SU-DHL-6 (cell line): ENCODE data around the gene INPP4A.

Experiments
- H2AFZ ChIP-seq: fragments of 200-600 bp; sonication (generic); 2 replicates; pipeline ENCODE4 v1.6.1; 2014; ENCODE audit warnings: low read depth, mild to moderate bottlenecking, moderate library complexity, mixed read lengths, antibody characterized with exemption, low read length; ENCODE audit not compliant: severe bottlenecking
- H3F3A ChIP-seq: fragments of 200-600 bp; shearing (Covaris generic); 2 replicates; pipeline ENCODE4 v1.6.0; 2016; ENCODE audit warnings: antibody characterized with exemption, mild to moderate bottlenecking; ENCODE audit not compliant: insufficient read depth
- H3K27ac ChIP-seq: fragments of 200-600 bp; sonication (generic); 2 replicates; pipeline ENCODE4 v1.5.1; 2016; ENCODE audit warnings: low read depth, mild to moderate bottlenecking, low read length, moderate library complexity, mixed read lengths
- H3K27me3 ChIP-seq: fragments of 200-600 bp; sonication (generic), shearing (Covaris generic); 2 replicates; pipeline ENCODE4 v1.6.0; 2014; ENCODE audit warnings: mild to moderate bottlenecking, low read length
- H3K36me3 ChIP-seq: fragments of 200-600 bp; sonication (generic); 2 replicates; pipeline ENCODE4 v1.6.1; 2014; ENCODE audit warnings: mild to moderate bottlenecking, low read length, mixed read lengths
- H3K4me2 ChIP-seq: fragments of 300-600, 200-600 bp; shearing (Covaris generic), sonication (generic); 2 replicates; pipeline ENCODE4 v1.6.0; 2014; ENCODE audit warnings: low read length, low read depth, mild to moderate bottlenecking; ENCODE audit not compliant: poor library complexity, severe bottlenecking
- H3K4me3 ChIP-seq: fragments of 200-600 bp; sonication (generic); 2 replicates; pipeline ENCODE4 v1.5.1; 2014; ENCODE audit warnings: antibody characterized with exemption, low read length, mild to moderate bottlenecking, mixed read lengths; ENCODE audit not compliant: insufficient read depth, poor library complexity, severe bottlenecking
- H3K79me2 ChIP-seq: fragments of 200-600 bp; sonication (generic); 2 replicates; pipeline ENCODE4 v1.6.1; 2014; ENCODE audit warnings: mild to moderate bottlenecking, low read length, moderate library complexity; ENCODE audit not compliant: insufficient read depth
- H3K9ac ChIP-seq: fragments of 200-600 bp; sonication (generic); 2 replicates; pipeline ENCODE4 v1.7.0; 2014; ENCODE audit warnings: mild to moderate bottlenecking, low read length
- H3K9me2 ChIP-seq: fragments of 200-600 bp; sonication (generic); replicated peaks from 2 replicates; pipeline ENCODE4 v1.6.1; 2014; ENCODE audit warnings: low read length; ENCODE audit not compliant: insufficient read depth
- H3K9me3 ChIP-seq: fragments of 200-600 bp; sonication (generic); 2 replicates; pipeline ENCODE4 v1.6.1; 2014; ENCODE audit warnings: low read length, mixed read lengths; ENCODE audit not compliant: insufficient read depth
- H4K20me1 ChIP-seq: fragments of 200-600 bp; sonication (generic); 2 replicates; pipeline ENCODE4 v1.6.1; 2014; ENCODE audit warnings: low read depth, mild to moderate bottlenecking, antibody characterized with exemption, low read length, moderate library complexity, mixed read lengths
- CTCF ChIP-seq: fragments of 200-600 bp; sonication (generic); IDR thresholded peaks from one replicate; pipeline ENCODE4 v1.5.1; 2017; ENCODE audit warnings: antibody characterized with exemption, mild to moderate bottlenecking, low read length, moderate library complexity; ENCODE audit not compliant: insufficient read depth, poor library complexity, severe bottlenecking
- EZH2phosphoT487 ChIP-seq: fragments of 200-600 bp; sonication (generic), shearing (Covaris generic); conservative IDR thresholded peaks from 2 replicates; pipeline ENCODE4 v1.6.1; 2018; ENCODE audit warnings: mild to moderate bottlenecking, antibody characterized with exemption, low read length, moderate library complexity, mixed read lengths

INPP4A gene

GRCh38 chr2:98571121-98571701, 126.6 kb downstream of the INPP4A start:
- Histone ChIP-seq H3K9ac (no peak overlapping the region), H3K4me2 (no peak overlapping the region), H3K27me3 (no peaks in the 10 kb centered on the region), H3K9me2 (no peaks in the 10 kb centered on the region), H4K20me1 (no peaks in the 10 kb centered on the region), H3K79me2 (no peaks in the 10 kb centered on the region), H3K36me3 (no peaks in the 10 kb centered on the region), H2AFZ (no peak overlapping the region), H3F3A (no peaks in the 10 kb centered on the region), H3K4me3 (no peak overlapping the region), H3K9me3 (no peaks in the 10 kb centered on the region), H3K27ac (no peak overlapping the region)
- TF ChIP-seq EZH2phosphoT487 (no peak), CTCF (no peak)

GRCh38 chr2:98571796-98572195, 127.1 kb downstream of the INPP4A start:
- Histone ChIP-seq H3K9me2 (no peaks in the 10 kb centered on the region), H3K27me3 (no peaks in the 10 kb centered on the region)

GRCh38 chr2:98572211-98572610, 127.6 kb downstream of the INPP4A start:
- Histone ChIP-seq H2AFZ (no peak overlapping the region), H3K27me3 (no peaks in the 10 kb centered on the region), H4K20me1 (no peaks in the 10 kb centered on the region), H3K79me2 (no peaks in the 10 kb centered on the region), H3K4me2 (no peak overlapping the region), H3K36me3 (no peaks in the 10 kb centered on the region), H3F3A (no peaks in the 10 kb centered on the region), H3K9me3 (no peaks in the 10 kb centered on the region), H3K9me2 (no peaks in the 10 kb centered on the region), H3K27ac (no peak overlapping the region), H3K9ac (no peak overlapping the region), H3K4me3 (no peak overlapping the region)
- TF ChIP-seq EZH2phosphoT487: no peak
- no peak for TF ChIP-seq CTCF

More at GRCh38 chr2:98571796-98572195, 127.1 kb downstream of the INPP4A start:
- TF ChIP-seq CTCF (no peak), EZH2phosphoT487 (no peak)
- Histone ChIP-seq H3K79me2 (no peaks in the 10 kb centered on the region), H3K4me2 (no peak overlapping the region), H2AFZ (no peak overlapping the region), H3K36me3 (no peaks in the 10 kb centered on the region), H4K20me1 (no peaks in the 10 kb centered on the region), H3F3A (no peaks in the 10 kb centered on the region), H3K4me3 (no peak overlapping the region), H3K27ac (no peak overlapping the region), H3K9me3 (no peaks in the 10 kb centered on the region), H3K9ac (no peak overlapping the region)
